OCI-LY3 (cell line): ENCODE data around the gene NPFFR1.

Experiments
- CTCF ChIP-seq: fragments of 200-600, 300-600 bp; sonication (generic); IDR thresholded peaks from 2 replicates; pipeline ENCODE4 v1.5.1; 2014; ENCODE audit warnings: antibody characterized with exemption, low read length, low read depth
- EZH2phosphoT487 ChIP-seq: fragments of 200-600 bp; shearing (Covaris generic); IDR thresholded peaks from 2 replicates; pipeline ENCODE4 v1.6.1; 2018; ENCODE audit warnings: antibody characterized with exemption, mixed run types, low read depth

GRCh38 chr10:70247360-70247759, 36.4 kb downstream of the NPFFR1 start:
- no peak for TF ChIP-seq CTCF
- TF ChIP-seq EZH2phosphoT487: no peak
